HepG2 (cell line): Measurements from ENCODE around the gene LCA5. TPM values are rescaled to one million over a fixed set of nuclear protein-coding genes. Genes with fewer than 3 reads are reported as not detected.

Experiments used
- CBFB ChIP-seq: sonication (generic); formaldehyde crosslinking; IDR thresholded peaks from 2 replicates; pipeline ENCODE4 v1.4.0; 2020; ENCODE audit warnings: missing genetic modification reagents
- KIAA2018 ChIP-seq: sonication (generic); formaldehyde crosslinking; IDR thresholded peaks from 2 replicates; pipeline ENCODE4 v1.5.0; 2020; ENCODE audit warnings: mild to moderate bottlenecking, missing genetic modification reagents, borderline replicate concordance
- NFATC3 ChIP-seq: sonication (generic); formaldehyde crosslinking; IDR thresholded peaks from 2 replicates; pipeline ENCODE4 v1.5.1; 2020; ENCODE audit warnings: mild to moderate bottlenecking, missing genetic modification reagents
- RFXANK ChIP-seq: IDR thresholded peaks from 2 replicates; pipeline ENCODE4 v1.6.1; 2016
- ZNF180 ChIP-seq: sonication (generic); formaldehyde crosslinking; IDR thresholded peaks from 2 replicates; pipeline ENCODE4 v1.4.0; 2020; ENCODE audit warnings: low read depth, missing genetic modification reagents, borderline replicate concordance
- ZNF333 ChIP-seq: sonication (generic); formaldehyde crosslinking; IDR thresholded peaks from 2 replicates; pipeline ENCODE4 v1.4.0; 2020; ENCODE audit warnings: mild to moderate bottlenecking, missing genetic modification reagents, borderline replicate concordance
- ZNF468 ChIP-seq: sonication (generic); formaldehyde crosslinking; IDR thresholded peaks from 2 replicates; pipeline ENCODE4 v1.8.0; 2022; ENCODE audit warnings: mild to moderate bottlenecking, moderate library complexity, missing genetic modification reagents
- ZNF816 ChIP-seq: sonication (generic); formaldehyde crosslinking; IDR thresholded peaks from 2 replicates; pipeline ENCODE4 v1.8.0; 2022; ENCODE audit warnings: missing genetic modification reagents, mild to moderate bottlenecking, borderline replicate concordance
- ZSCAN25 ChIP-seq: sonication (generic); formaldehyde crosslinking; IDR thresholded peaks from 2 replicates; pipeline ENCODE4 v1.8.0; 2022; ENCODE audit warnings: mild to moderate bottlenecking, missing genetic modification reagents
- polyA plus RNA-seq, 8 experiments: library from polyadenylated mRNA; depleted of rRNA in 3 of 8; stranded (reverse) in 7 of 8; unstranded in 1 of 8; fragments of >200 nt; fragmentation: Illumina TruSeq in 4 of 8; extraction: Trizol in 4 of 8; gene quantifications; 2 replicates each; pipeline versions ENCODE4 v1.2.1 to v1.2.3, GENCODE V29; 2011 to 2016; ENCODE audit warnings: low read depth in 4 of 8, missing spikeins in 1 of 8, mixed read lengths in 1 of 8; ENCODE audit not compliant: insufficient read depth in 1 of 8
- total RNA-seq, 5 experiments: library from RNA; depleted of rRNA; stranded (reverse); fragments of >200 nt; fragmentation: Illumina TruSeq; extraction: Trizol; gene quantifications; 2 replicates each; pipeline ENCODE4 v1.2.3, GENCODE V29; 2016; ENCODE audit warnings: low read depth in 1 of 5
- TF ChIP-seq, protein P1 (sequence below): IDR thresholded peaks from 2 replicates; pipeline ENCODE4 v1.6.1; 2016; ENCODE audit warnings: low read depth, missing genetic modification reagents, missing compliant biosample characterization
- TF ChIP-seq, protein P2 (sequence below): sonication (generic); formaldehyde crosslinking; IDR thresholded peaks from 2 replicates; pipeline ENCODE4; 2020; ENCODE audit warnings: missing genetic modification reagents, mild to moderate bottlenecking, borderline replicate concordance

LCA5 gene
- total and polyA plus RNA-seq, 2 of the 13 experiments (the other 11 are each of a cell fraction or from before 2014, with no cell fraction given) = 0.84 to 4.6 TPM

GRCh38 chr6:79536954-79537747 is at the start of gene LCA5 (continued):
- TF ChIP-seq KIAA2018 = no peak
- TF ChIP-seq ZNF180 (CRISPR knock-in tag) = no peak
- no peak for TF ChIP-seq ZNF468 (CRISPR knock-in tag)
- TF ChIP-seq CBFB = peak; percentile 14; the same call in 1 of the 2 replicates
- no peak for TF ChIP-seq RFXANK (CRISPR knock-in tag)
- TF ChIP-seq, protein P1, sequence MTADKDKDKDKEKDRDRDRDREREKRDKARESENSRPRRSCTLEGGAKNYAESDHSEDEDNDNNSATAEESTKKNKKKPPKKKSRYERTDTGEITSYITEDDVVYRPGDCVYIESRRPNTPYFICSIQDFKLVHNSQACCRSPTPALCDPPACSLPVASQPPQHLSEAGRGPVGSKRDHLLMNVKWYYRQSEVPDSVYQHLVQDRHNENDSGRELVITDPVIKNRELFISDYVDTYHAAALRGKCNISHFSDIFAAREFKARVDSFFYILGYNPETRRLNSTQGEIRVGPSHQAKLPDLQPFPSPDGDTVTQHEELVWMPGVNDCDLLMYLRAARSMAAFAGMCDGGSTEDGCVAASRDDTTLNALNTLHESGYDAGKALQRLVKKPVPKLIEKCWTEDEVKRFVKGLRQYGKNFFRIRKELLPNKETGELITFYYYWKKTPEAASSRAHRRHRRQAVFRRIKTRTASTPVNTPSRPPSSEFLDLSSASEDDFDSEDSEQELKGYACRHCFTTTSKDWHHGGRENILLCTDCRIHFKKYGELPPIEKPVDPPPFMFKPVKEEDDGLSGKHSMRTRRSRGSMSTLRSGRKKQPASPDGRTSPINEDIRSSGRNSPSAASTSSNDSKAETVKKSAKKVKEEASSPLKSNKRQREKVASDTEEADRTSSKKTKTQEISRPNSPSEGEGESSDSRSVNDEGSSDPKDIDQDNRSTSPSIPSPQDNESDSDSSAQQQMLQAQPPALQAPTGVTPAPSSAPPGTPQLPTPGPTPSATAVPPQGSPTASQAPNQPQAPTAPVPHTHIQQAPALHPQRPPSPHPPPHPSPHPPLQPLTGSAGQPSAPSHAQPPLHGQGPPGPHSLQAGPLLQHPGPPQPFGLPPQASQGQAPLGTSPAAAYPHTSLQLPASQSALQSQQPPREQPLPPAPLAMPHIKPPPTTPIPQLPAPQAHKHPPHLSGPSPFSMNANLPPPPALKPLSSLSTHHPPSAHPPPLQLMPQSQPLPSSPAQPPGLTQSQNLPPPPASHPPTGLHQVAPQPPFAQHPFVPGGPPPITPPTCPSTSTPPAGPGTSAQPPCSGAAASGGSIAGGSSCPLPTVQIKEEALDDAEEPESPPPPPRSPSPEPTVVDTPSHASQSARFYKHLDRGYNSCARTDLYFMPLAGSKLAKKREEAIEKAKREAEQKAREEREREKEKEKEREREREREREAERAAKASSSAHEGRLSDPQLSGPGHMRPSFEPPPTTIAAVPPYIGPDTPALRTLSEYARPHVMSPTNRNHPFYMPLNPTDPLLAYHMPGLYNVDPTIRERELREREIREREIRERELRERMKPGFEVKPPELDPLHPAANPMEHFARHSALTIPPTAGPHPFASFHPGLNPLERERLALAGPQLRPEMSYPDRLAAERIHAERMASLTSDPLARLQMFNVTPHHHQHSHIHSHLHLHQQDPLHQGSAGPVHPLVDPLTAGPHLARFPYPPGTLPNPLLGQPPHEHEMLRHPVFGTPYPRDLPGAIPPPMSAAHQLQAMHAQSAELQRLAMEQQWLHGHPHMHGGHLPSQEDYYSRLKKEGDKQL = no peak
- no peak for TF ChIP-seq ZNF333 (CRISPR knock-in tag)
- no peak for TF ChIP-seq ZNF816 (CRISPR knock-in tag)
- TF ChIP-seq NFATC3 (CRISPR knock-in tag) = no peak; the same call in 1 of the 2 replicates
- TF ChIP-seq, protein P2, sequence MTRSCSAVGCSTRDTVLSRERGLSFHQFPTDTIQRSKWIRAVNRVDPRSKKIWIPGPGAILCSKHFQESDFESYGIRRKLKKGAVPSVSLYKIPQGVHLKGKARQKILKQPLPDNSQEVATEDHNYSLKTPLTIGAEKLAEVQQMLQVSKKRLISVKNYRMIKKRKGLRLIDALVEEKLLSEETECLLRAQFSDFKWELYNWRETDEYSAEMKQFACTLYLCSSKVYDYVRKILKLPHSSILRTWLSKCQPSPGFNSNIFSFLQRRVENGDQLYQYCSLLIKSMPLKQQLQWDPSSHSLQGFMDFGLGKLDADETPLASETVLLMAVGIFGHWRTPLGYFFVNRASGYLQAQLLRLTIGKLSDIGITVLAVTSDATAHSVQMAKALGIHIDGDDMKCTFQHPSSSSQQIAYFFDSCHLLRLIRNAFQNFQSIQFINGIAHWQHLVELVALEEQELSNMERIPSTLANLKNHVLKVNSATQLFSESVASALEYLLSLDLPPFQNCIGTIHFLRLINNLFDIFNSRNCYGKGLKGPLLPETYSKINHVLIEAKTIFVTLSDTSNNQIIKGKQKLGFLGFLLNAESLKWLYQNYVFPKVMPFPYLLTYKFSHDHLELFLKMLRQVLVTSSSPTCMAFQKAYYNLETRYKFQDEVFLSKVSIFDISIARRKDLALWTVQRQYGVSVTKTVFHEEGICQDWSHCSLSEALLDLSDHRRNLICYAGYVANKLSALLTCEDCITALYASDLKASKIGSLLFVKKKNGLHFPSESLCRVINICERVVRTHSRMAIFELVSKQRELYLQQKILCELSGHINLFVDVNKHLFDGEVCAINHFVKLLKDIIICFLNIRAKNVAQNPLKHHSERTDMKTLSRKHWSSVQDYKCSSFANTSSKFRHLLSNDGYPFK (CRISPR knock-in tag) = peak; percentile 69; the same call in 1 of the 2 replicates
- TF ChIP-seq ZSCAN25 = no peak
